Loucy (cell line): ENCODE data around the gene CFAP20DC.

Experiments used
- EZH2phosphoT487 ChIP-seq: fragments of 200-600 bp; IDR thresholded peaks from 2 replicates; pipeline ENCODE4 v1.6.1; 2018; ENCODE audit warnings: antibody characterized with exemption, mild to moderate bottlenecking, moderate library complexity, borderline replicate concordance
- TF ChIP-seq, protein P1 (sequence below): fragments of 200-600 bp; sonication (generic); conservative IDR thresholded peaks from 2 replicates; pipeline ENCODE4 v1.5.1; 2014; ENCODE audit warnings: mild to moderate bottlenecking, antibody characterized with exemption, low read length

DNA sequence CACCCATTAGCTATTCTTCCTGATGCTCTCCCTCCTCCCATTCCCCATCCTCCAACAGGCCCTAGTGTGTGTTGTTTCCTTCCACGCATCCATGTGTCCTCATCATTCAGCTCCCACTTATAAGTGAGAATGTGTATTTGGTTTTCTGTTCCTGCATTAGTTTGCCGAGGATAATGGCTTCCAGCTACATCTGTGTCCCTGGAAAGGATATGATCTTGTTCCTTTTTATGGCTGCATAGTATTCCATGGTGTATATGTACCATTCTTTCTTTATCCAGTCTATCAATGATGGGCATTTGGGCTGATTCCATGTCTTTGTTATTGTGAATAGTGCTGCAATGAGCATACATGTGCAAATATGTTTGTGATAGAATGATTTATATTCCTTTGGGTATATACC lies 56.3 kb downstream of the CFAP20DC start:
- TF ChIP-seq, protein P1, sequence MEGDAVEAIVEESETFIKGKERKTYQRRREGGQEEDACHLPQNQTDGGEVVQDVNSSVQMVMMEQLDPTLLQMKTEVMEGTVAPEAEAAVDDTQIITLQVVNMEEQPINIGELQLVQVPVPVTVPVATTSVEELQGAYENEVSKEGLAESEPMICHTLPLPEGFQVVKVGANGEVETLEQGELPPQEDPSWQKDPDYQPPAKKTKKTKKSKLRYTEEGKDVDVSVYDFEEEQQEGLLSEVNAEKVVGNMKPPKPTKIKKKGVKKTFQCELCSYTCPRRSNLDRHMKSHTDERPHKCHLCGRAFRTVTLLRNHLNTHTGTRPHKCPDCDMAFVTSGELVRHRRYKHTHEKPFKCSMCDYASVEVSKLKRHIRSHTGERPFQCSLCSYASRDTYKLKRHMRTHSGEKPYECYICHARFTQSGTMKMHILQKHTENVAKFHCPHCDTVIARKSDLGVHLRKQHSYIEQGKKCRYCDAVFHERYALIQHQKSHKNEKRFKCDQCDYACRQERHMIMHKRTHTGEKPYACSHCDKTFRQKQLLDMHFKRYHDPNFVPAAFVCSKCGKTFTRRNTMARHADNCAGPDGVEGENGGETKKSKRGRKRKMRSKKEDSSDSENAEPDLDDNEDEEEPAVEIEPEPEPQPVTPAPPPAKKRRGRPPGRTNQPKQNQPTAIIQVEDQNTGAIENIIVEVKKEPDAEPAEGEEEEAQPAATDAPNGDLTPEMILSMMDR: no peak
- no peak for TF ChIP-seq EZH2phosphoT487
